HG03439 (cell line): ENCODE data around the gene HACE1.
"Not testable (repeated sequence)": the region's sequence is repeated elsewhere in the genome, so short reads cannot be mapped to it uniquely, and the experiment has no call there.

Experiments used
- ATAC-seq: cut with Tn5 transposase; IDR thresholded peaks from one replicate; pipeline ENCODE4 v1.9.1; 2021; ENCODE audit warnings: mild to moderate bottlenecking, moderate library complexity; ENCODE audit not compliant: unreplicated experiment

HACE1 gene

GRCh38 chr6:104750449-104750848 lies 109.3 kb downstream of the HACE1 start:
- ATAC-seq: no peak

- not testable (repeated sequence) for ATAC-seq
Observed at GRCh38 chr6:104739124-104739523, 120.6 kb downstream of the HACE1 start.

GRCh38 chr6:104737567-104737966 lies 122.2 kb downstream of the HACE1 start:
- not testable (repeated sequence) for ATAC-seq

GRCh38 chr6:104736545-104736944 lies 123.2 kb downstream of the HACE1 start:
- no peak for ATAC-seq

GRCh38 chr6:104730450-104730849 lies 129.3 kb downstream of the HACE1 start:
- ATAC-seq: no peak

GRCh38 chr6:104729433-104729832 lies 130.3 kb downstream of the HACE1 start:
- ATAC-seq: no peak

- ATAC-seq: no peak
Observed at GRCh38 chr6:104728448-104728847, 131.3 kb downstream of the HACE1 start.

- ATAC-seq: no peak
Observed at GRCh38 chr6:104718672-104719071, 141.0 kb downstream of the HACE1 start.

- ATAC-seq: no peak
Observed at GRCh38 chr6:104716858-104717257, 142.9 kb downstream of the HACE1 start.

- ATAC-seq: no peak
Observed at GRCh38 chr6:104714796-104715195, 144.9 kb downstream of the HACE1 start.

- no peak for ATAC-seq
Observed at GRCh38 chr6:104713982-104714381, 145.7 kb downstream of the HACE1 start.

- ATAC-seq: no peak
Observed at GRCh38 chr6:104711371-104711770, 148.3 kb downstream of the HACE1 start.

GRCh38 chr6:104710543-104711335 lies 149.0 kb downstream of the HACE1 start:
- no peak for ATAC-seq

- ATAC-seq: no peak
Observed at GRCh38 chr6:104705916-104706442, 153.7 kb downstream of the HACE1 start.

- no peak for ATAC-seq
Observed at GRCh38 chr6:104705095-104705707, 154.5 kb downstream of the HACE1 start.

GRCh38 chr6:104704191-104704590 lies 155.5 kb downstream of the HACE1 start:
- no peak for ATAC-seq

GRCh38 chr6:104702126-104702841 lies 157.4 kb downstream of the HACE1 start:
- ATAC-seq: no peak

GRCh38 chr6:104700371-104701185 lies 159.1 kb downstream of the HACE1 start:
- ATAC-seq: no peak

- no peak for ATAC-seq
Observed at GRCh38 chr6:104699593-104700329, 160.0 kb downstream of the HACE1 start.

GRCh38 chr6:104698979-104699378 lies 160.7 kb downstream of the HACE1 start:
- no peak for ATAC-seq
